ENCODE results near the gene AIRE.
"Not testable (repeated sequence)": the region's sequence is repeated elsewhere in the genome, so short reads cannot be mapped to it uniquely, and the experiment has no call there.

AIRE gene

GRCh38 chr21:44338971-44339910, 53.6 kb downstream of the AIRE start, which contains the start of gene CFAP410:
CFAP410 (minus strand) TSS chr21:44339390; CDS start chr21:44339194, 196 bp downstream.
- DNase-seq: peak; percentile 55 to 83

GRCh38 chr21:44341726-44342458, 56.2 kb downstream of the AIRE start:
- DNase-seq: not testable (repeated sequence)

GRCh38 chr21:44342981-44343380, 57.3 kb downstream of the AIRE start:
- DNase-seq: not testable (repeated sequence)

GRCh38 chr21:44344541-44345183, 59.0 kb downstream of the AIRE start:
- no peak for DNase-seq

GRCh38 chr21:44345495-44345894, 59.8 kb downstream of the AIRE start:
- DNase-seq: no peak

- DNase-seq: no peak
These were observed 62.3 kb downstream of the AIRE start for GRCh38 chr21:44347911-44348451.
